GM18498 (cell line): ENCODE results near the gene C1orf21.

ENCODE experiments used
- ATAC-seq: cut with Tn5 transposase; IDR thresholded peaks from one replicate; pipeline ENCODE4 v1.9.1; 2021; ENCODE audit warnings: mild to moderate bottlenecking, moderate library complexity; ENCODE audit not compliant: unreplicated experiment

C1orf21 gene

GRCh38 chr1:184647471-184647870 is 260.6 kb downstream of the C1orf21 start:
- ATAC-seq = no peak

GRCh38 chr1:184648160-184648855 is 261.5 kb downstream of the C1orf21 start:
- no peak for ATAC-seq

- ATAC-seq = no peak
These were observed 262.0 kb downstream of the C1orf21 start for GRCh38 chr1:184648856-184649201.

- ATAC-seq = peak; percentile 93
These were observed 262.6 kb downstream of the C1orf21 start for GRCh38 chr1:184649451-184649888.

- ATAC-seq = no peak
These were observed 263.5 kb downstream of the C1orf21 start for GRCh38 chr1:184650177-184650866.

- ATAC-seq = no peak
These were observed 268.4 kb downstream of the C1orf21 start for GRCh38 chr1:184655185-184655584.

- no peak for ATAC-seq
These were observed 269.4 kb downstream of the C1orf21 start for GRCh38 chr1:184656221-184656620.

GRCh38 chr1:184658055-184658454 is 271.2 kb downstream of the C1orf21 start:
- ATAC-seq = no peak

- no peak for ATAC-seq
These were observed 273.8 kb downstream of the C1orf21 start for GRCh38 chr1:184660462-184661191.

- ATAC-seq = no peak
These were observed 275.0 kb downstream of the C1orf21 start for GRCh38 chr1:184661801-184662200.

- ATAC-seq = peak; percentile 70
These were observed 277.3 kb downstream of the C1orf21 start for GRCh38 chr1:184664042-184664660.

- ATAC-seq = no peak
These were observed 277.8 kb downstream of the C1orf21 start for GRCh38 chr1:184664661-184665060.

GRCh38 chr1:184665360-184665759 is 278.5 kb downstream of the C1orf21 start:
- ATAC-seq = no peak

- no peak for ATAC-seq
These were observed 282.6 kb downstream of the C1orf21 start for GRCh38 chr1:184669391-184669790.

GRCh38 chr1:184672013-184672726 is 285.3 kb downstream of the C1orf21 start:
- ATAC-seq = no peak

- no peak for ATAC-seq
These were observed 286.5 kb downstream of the C1orf21 start for GRCh38 chr1:184673305-184673704.

GRCh38 chr1:184677344-184677743 is 290.5 kb downstream of the C1orf21 start:
- ATAC-seq = no peak
